ENCODE results near the gene MLH3.
A peak's percentile ranks its signal among the peaks of the same experiment; 100 is the strongest.
"Not testable (repeated sequence)": the region's sequence is repeated elsewhere in the genome, so short reads cannot be mapped to it uniquely, and the experiment has no call there.

The MLH3 gene

GRCh38 chr14:75084513-75084912 lies 33.2 kb upstream of the MLH3 start:
- Histone ChIP-seq H3K4me3 (ENCODE audit: low read length) (no peak overlapping the region), H3K36me3 (ENCODE audit: insufficient read depth, low read length) (peaks cover 71% of the 10 kb centered on the region), H3K4me1 (ENCODE audit: insufficient read depth, low read length) (no peaks in the 10 kb centered on the region), H3K27me3 (ENCODE audit: insufficient read depth, low read length) (no peaks in the 10 kb centered on the region), H3K27ac (ENCODE audit: low read depth, low read length) (no peak overlapping the region), H3K9ac (ENCODE audit: low read depth, low read length) (no peak overlapping the region), H3K9me3 (ENCODE audit: insufficient read depth, low read depth, low read length) (no peaks in the 10 kb centered on the region)
- WGBS = 94% methylated on average over 5 of the region's 5 CpGs

DNA sequence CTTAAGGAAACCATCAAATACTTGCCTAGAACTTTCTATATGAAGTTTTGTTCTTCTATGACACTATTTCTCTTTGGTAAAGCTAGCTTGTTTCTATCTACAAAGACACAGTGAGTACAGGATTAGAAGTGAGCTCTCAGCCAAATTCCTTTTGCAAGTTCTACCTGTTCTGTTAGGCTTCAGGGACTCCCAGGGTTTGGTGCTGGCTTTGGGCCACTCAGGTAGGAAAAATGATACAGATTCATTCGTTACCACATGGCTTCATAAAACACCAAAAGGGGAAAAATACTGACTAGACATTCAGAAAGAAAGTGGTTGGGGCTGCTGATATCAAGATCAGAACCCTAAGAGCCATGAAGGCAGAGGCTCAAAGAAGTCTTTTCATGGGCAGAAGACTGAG lies 32.0 kb upstream of the MLH3 start:
- Histone ChIP-seq H3K27ac (ENCODE audit: low read depth, low read length) (no peak overlapping the region), H3K9ac (ENCODE audit: low read depth, low read length) (no peak overlapping the region), H3K4me1 (ENCODE audit: insufficient read depth, low read length) (no peaks in the 10 kb centered on the region), H3K27me3 (ENCODE audit: insufficient read depth, low read length) (no peaks in the 10 kb centered on the region), H3K9me3 (ENCODE audit: insufficient read depth, low read depth, low read length) (no peaks in the 10 kb centered on the region), H3K36me3 (ENCODE audit: insufficient read depth, low read length) (peaks cover 69% of the 10 kb centered on the region), H3K4me3 (ENCODE audit: low read length) (no peak overlapping the region)
- 86% methylated on average over 1 of the region's 1 CpG for WGBS

GRCh38 chr14:75081660-75082229 lies 30.5 kb upstream of the MLH3 start:
- H3K4me1 ChIP-seq (ENCODE audit: insufficient read depth, low read length) = no peaks in the 10 kb centered on the region
- peaks cover 54% of the 10 kb centered on the region for H3K36me3 ChIP-seq (ENCODE audit: insufficient read depth, low read length)
- no peak overlapping the region for H3K27ac ChIP-seq (ENCODE audit: low read depth, low read length)
- WGBS = 100% methylated on average over 2 of the region's 2 CpGs
- no peaks in the 10 kb centered on the region for H3K27me3 ChIP-seq (ENCODE audit: insufficient read depth, low read length)
- H3K4me3 ChIP-seq (ENCODE audit: low read length) = no peak overlapping the region
- H3K9ac ChIP-seq (ENCODE audit: low read depth, low read length) = no peak overlapping the region
- no peaks in the 10 kb centered on the region for H3K9me3 ChIP-seq (ENCODE audit: insufficient read depth, low read depth, low read length)

DNA sequence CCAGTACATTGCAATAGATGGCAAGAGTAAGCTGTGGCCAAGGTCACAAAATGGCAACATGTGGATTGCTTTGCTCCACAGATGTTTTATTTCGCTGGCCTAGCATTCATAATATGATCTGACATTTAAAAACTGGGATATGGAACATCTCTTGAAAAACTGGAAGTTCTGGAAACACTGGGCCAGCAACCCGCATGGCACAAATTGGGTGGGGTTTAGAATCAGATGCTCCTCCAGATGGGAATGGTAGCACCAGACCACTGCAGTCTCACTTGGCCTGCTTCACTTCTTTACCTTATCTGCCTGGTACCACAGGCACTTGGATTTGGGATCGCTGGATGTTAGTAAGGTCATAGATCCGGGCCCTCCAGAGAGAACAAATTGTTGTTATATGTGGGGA lies 28.3 kb upstream of the MLH3 start:
- Histone ChIP-seq H3K9ac (ENCODE audit: low read depth, low read length) (no peak overlapping the region), H3K27me3 (ENCODE audit: insufficient read depth, low read length) (no peaks in the 10 kb centered on the region), H3K9me3 (ENCODE audit: insufficient read depth, low read depth, low read length) (no peaks in the 10 kb centered on the region), H3K4me3 (ENCODE audit: low read length) (no peak overlapping the region), H3K27ac (ENCODE audit: low read depth, low read length) (no peak overlapping the region), H3K4me1 (ENCODE audit: insufficient read depth, low read length) (no peaks in the 10 kb centered on the region), H3K36me3 (ENCODE audit: insufficient read depth, low read length) (peaks cover 33% of the 10 kb centered on the region)
- WGBS = 96% methylated on average over 4 of the region's 4 CpGs

GRCh38 chr14:75077794-75078193 lies 26.5 kb upstream of the MLH3 start:
- H3K9ac ChIP-seq (ENCODE audit: low read depth, low read length) = no peak overlapping the region
- H3K27ac ChIP-seq (ENCODE audit: low read depth, low read length) = no peak overlapping the region
- H3K27me3 ChIP-seq (ENCODE audit: insufficient read depth, low read length) = no peaks in the 10 kb centered on the region
- no peaks in the 10 kb centered on the region for H3K4me1 ChIP-seq (ENCODE audit: insufficient read depth, low read length)
- H3K9me3 ChIP-seq (ENCODE audit: insufficient read depth, low read depth, low read length) = no peaks in the 10 kb centered on the region
- H3K36me3 ChIP-seq (ENCODE audit: insufficient read depth, low read length) = peaks cover 16% of the 10 kb centered on the region
- no peak overlapping the region for H3K4me3 ChIP-seq (ENCODE audit: low read length)

DNA sequence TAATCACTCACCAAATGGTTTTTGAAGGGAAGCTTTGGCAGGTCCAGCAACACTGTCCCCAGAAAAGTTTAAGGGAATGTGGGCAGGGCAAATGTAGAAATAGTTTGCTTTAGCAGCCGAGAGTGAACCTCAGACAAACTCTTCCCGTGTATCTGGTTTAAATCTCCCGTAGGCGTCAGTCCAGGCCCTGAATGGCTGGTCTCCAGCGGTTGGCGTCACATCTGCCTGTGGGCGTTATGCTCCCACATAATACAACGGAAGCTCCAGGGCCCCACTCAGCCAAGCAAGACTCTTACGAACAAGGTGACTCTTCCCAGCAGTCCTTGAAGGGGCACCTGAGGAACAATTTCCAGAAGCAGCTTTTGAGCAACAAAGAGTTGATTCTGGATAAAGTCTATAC lies 19.1 kb upstream of the MLH3 start:
- no peaks in the 10 kb centered on the region for H3K9me3 ChIP-seq (ENCODE audit: insufficient read depth, low read depth, low read length)
- no peak overlapping the region for H3K27ac ChIP-seq (ENCODE audit: low read depth, low read length)
- H3K4me1 ChIP-seq (ENCODE audit: insufficient read depth, low read length) = peaks cover 8% of the 10 kb centered on the region
- peak overlapping the region; percentile 63; the same call in 1 of the 2 replicates for H3K4me3 ChIP-seq (ENCODE audit: low read length)
- H3K9ac ChIP-seq (ENCODE audit: low read depth, low read length) = no peak overlapping the region
- H3K27me3 ChIP-seq (ENCODE audit: insufficient read depth, low read length) = no peaks in the 10 kb centered on the region
- WGBS = 93% methylated on average over 9 of the region's 9 CpGs
- no peaks in the 10 kb centered on the region for H3K36me3 ChIP-seq (ENCODE audit: insufficient read depth, low read length)

DNA sequence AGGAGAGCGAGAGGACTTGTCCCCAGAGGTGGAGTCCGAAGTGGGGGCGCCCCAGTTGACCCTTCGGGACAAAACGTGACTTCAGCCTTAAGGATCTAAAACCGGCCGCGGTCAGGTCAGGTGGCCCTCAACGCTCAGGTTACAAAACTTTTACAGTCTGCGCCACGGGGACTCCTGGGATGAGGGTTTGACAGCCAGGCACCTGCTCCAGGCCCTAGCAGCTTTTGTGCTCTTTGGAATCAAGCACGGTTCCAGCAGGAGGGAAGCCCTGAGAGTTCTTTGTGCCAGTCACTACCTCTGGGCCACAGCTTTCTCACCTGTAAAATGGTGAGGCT lies 18.5 kb upstream of the MLH3 start:
- H3K36me3 ChIP-seq (ENCODE audit: insufficient read depth, low read length) = no peaks in the 10 kb centered on the region
- 20% methylated on average over 12 of the region's 12 CpGs for WGBS
- H3K9ac ChIP-seq (ENCODE audit: low read depth, low read length) = no peak overlapping the region; the same call in none of the 2 replicates
- peak overlapping the region; percentile 55; the same call in 1 of the 2 replicates for H3K27ac ChIP-seq (ENCODE audit: low read depth, low read length)
- peaks cover 8% of the 10 kb centered on the region for H3K4me1 ChIP-seq (ENCODE audit: insufficient read depth, low read length)
- H3K9me3 ChIP-seq (ENCODE audit: insufficient read depth, low read depth, low read length) = no peaks in the 10 kb centered on the region
- no peaks in the 10 kb centered on the region for H3K27me3 ChIP-seq (ENCODE audit: insufficient read depth, low read length)
- peak overlapping the region; percentile 63 for H3K4me3 ChIP-seq (ENCODE audit: low read length)

DNA sequence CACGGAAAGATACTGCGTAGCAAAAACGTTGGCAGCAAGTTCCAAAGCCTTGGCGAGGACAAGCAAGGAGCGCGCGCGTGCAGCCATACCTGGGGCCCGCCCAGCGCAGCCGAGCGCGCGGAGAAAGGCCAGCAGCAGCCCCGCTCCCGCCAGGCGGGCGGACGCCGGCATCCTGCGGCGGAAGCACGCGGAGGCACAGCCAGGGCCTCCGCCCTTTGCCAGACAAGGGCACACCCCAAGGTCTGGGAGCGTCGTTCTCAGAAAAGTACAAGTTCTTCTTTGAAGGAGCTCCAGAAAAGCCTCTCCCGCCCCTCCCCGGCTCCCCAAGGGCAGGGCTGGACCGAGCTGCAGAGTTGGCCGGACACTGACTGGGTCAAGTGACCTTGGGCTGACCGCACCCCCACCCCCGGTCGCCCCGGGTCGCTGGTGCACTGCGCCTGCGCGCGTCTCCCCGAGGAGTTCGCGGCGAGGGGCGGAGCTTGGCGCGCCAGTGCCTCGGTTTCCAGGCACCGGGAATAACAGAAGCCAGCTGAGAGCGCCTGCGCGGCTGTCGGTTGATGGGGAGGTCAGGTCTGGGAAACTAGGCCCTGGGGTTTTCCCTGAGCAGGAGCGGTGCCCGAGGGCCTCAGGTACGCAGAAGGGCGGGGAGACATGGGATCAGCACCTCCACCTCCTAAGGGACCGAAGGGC lies 18.0 kb upstream of the MLH3 start, which contains the start of gene ZC2HC1C:
ZC2HC1C (plus strand) TSS at position 521 of the 690 bp plus-strand sequence. CDS start 933 bp downstream, outside the sequence.
- no peaks in the 10 kb centered on the region for H3K36me3 ChIP-seq (ENCODE audit: insufficient read depth, low read length)
- WGBS = 1% methylated on average over 58 of the region's 58 CpGs
- peak within 1 kb of the TSS; percentile 92 for H3K27ac ChIP-seq (ENCODE audit: low read depth, low read length)
- H3K9me3 ChIP-seq (ENCODE audit: insufficient read depth, low read depth, low read length) = no peaks in the 10 kb centered on the region
- peaks cover 8% of the 10 kb centered on the region for H3K4me1 ChIP-seq (ENCODE audit: insufficient read depth, low read length)
- H3K27me3 ChIP-seq (ENCODE audit: insufficient read depth, low read length) = no peaks in the 10 kb centered on the region
- peak within 1 kb of the TSS; percentile 63 for H3K4me3 ChIP-seq (ENCODE audit: low read length)
- H3K9ac ChIP-seq (ENCODE audit: low read depth, low read length) = peak within 1 kb of the TSS; percentile 90

DNA sequence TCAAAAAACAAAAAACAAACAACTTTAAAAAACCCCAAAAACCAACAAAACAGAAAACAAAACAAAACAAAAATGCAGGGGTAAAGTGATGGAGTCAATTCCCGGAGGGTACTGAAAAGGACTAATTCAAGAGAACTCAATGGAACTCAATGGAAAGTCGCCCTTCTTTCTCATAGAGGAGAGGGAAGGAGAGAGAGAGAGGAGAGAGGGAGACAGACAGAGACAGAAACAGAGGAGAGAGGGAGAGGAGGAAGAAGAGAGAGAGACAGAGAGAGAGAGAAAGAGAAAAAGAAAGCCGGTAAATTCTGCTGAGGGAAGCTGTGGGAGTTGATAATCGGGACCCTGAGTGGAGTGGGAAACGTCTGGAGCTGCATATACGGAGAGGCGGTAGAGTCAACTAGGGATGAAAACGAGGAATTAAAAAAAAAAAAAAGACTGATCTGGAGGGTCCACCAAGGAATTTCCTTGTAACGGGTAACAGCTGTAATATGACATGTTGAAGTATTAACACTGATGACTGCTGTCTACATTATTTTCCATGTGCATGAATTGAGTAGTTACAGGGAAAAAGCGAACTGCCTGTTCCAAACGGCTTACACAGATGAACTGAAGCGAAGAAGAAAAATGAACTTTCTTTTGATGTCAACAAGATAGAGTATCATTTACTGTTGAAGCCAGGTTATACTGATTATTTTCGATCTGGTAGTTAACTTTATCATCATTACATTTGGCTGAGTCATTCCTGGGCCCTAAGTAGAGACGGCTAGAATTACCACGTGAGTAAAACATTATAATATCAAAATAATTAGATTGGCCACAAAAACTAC lies 17.2 kb upstream of the MLH3 start:
- Histone ChIP-seq H3K9me3 (ENCODE audit: insufficient read depth, low read depth, low read length) (no peaks in the 10 kb centered on the region), H3K27ac (ENCODE audit: low read depth, low read length) (peak overlapping the region; percentile 92), H3K27me3 (ENCODE audit: insufficient read depth, low read length) (no peaks in the 10 kb centered on the region), H3K36me3 (ENCODE audit: insufficient read depth, low read length) (no peaks in the 10 kb centered on the region), H3K4me3 (ENCODE audit: low read length) (peak overlapping the region; percentile 63), H3K4me1 (ENCODE audit: insufficient read depth, low read length) (peaks cover 8% of the 10 kb centered on the region), H3K9ac (ENCODE audit: low read depth, low read length) (peak overlapping the region; percentile 90)
- WGBS = 11% methylated on average over 13 of the region's 15 CpGs

DNA sequence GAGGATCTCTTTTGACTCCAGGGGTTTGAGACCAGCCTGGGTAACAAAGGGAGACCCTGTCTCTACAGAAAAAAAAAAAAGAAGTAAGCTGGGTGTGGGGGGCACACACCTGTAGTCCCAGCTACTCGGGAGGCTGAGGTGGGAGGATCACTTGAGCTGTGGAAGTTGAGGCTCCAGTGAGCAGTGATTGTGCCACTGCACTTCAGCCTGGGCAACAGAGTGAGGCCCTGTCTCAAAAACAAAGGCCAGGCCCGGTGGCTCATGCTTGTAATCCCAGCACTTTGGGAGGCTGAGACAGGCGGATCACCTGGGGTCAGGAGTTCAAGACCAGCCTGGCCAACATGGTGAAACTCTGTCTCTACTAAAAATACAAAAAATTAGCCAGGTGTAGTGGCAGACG lies 16.5 kb upstream of the MLH3 start:
- not testable (repeated sequence) for H3K9ac ChIP-seq (ENCODE audit: low read depth, low read length); H3K4me1 ChIP-seq (ENCODE audit: insufficient read depth, low read length); H3K27me3 ChIP-seq (ENCODE audit: insufficient read depth, low read length); H3K27ac ChIP-seq (ENCODE audit: low read depth, low read length); H3K36me3 ChIP-seq (ENCODE audit: insufficient read depth, low read length); H3K9me3 ChIP-seq (ENCODE audit: insufficient read depth, low read depth, low read length)
- H3K4me3 ChIP-seq (ENCODE audit: low read length) = peak overlapping the region; percentile 63
- 84% methylated on average over 4 of the region's 4 CpGs for WGBS

- Histone ChIP-seq H3K27ac (ENCODE audit: low read depth, low read length) (no peak overlapping the region), H3K9ac (ENCODE audit: low read depth, low read length) (no peak overlapping the region), H3K36me3 (ENCODE audit: insufficient read depth, low read length) (no peaks in the 10 kb centered on the region), H3K4me1 (ENCODE audit: insufficient read depth, low read length) (peaks cover 8% of the 10 kb centered on the region), H3K27me3 (ENCODE audit: insufficient read depth, low read length) (no peaks in the 10 kb centered on the region), H3K4me3 (ENCODE audit: low read length) (no peak overlapping the region), H3K9me3 (ENCODE audit: insufficient read depth, low read depth, low read length) (no peaks in the 10 kb centered on the region)
- WGBS = 91% methylated on average over 1 of the region's 1 CpG
Measured at GRCh38 chr14:75067212-75067611, 15.9 kb upstream of the MLH3 start.

Data from HUES64 (cell line).